Common myeloid progenitor, CD34-positive (primary cell): ENCODE data around the gene DPYSL4.
"Not testable (repeated sequence)": the region's sequence is repeated elsewhere in the genome, so short reads cannot be mapped to it uniquely, and the experiment has no call there.

Source experiments
- CTCF ChIA-PET: fragments of 350-600 bp; sonication (Branson Sonifier 250); formaldehyde crosslinking; loops from one replicate; lab custom pipeline; 2021; ENCODE audit warnings: antibody characterized with exemption; lab: Charles Lee
- POLR2A ChIA-PET: fragments of 350-600 bp; sonication (Branson Sonifier 250); formaldehyde crosslinking; loops from one replicate; lab custom pipeline; 2021; ENCODE audit warnings: antibody characterized with exemption; lab: Charles Lee
- DNase-seq, 3 donors: peaks; one replicate each; pipeline versions ENCODE4 v3.0.0 to v3.0.0-alpha.2; 2013
- H3K27ac ChIP-seq, 2 experiments: 1 replicate in 1 of 2; 2 replicates in 1 of 2; pipeline ENCODE4 v1.7.0; 2013; ENCODE audit warnings: inconsistent platforms in 2 of 2, low read length in 2 of 2, mild to moderate bottlenecking in 2 of 2, low read depth in 1 of 2, moderate library complexity in 1 of 2; ENCODE audit not compliant: severe bottlenecking in 2 of 2, insufficient read depth in 1 of 2, poor library complexity in 1 of 2
- H3K27me3 ChIP-seq, 5 experiments: replicated peaks in 2 of 5; 1 replicate in 3 of 5; 2 replicates in 2 of 5; pipeline versions ENCODE4 v1.6.1 to v1.7.0; 2013; ENCODE audit warnings: low read length in 4 of 5, mild to moderate bottlenecking in 2 of 5, moderate library complexity in 2 of 5, inconsistent platforms in 1 of 5; ENCODE audit not compliant: insufficient read depth in 5 of 5, control insufficient read depth in 4 of 5
- H3K36me3 ChIP-seq, 4 experiments: 1 replicate in 2 of 4; 2 replicates in 2 of 4; pipeline versions ENCODE4 v1.6.1 to v1.7.0; 2013; ENCODE audit warnings: low read length in 3 of 4, control low read depth in 1 of 4, mild to moderate bottlenecking in 1 of 4; ENCODE audit not compliant: control insufficient read depth in 4 of 4, insufficient read depth in 4 of 4
- H3K4me1 ChIP-seq, 4 experiments: 1 replicate in 3 of 4; 2 replicates in 1 of 4; pipeline versions ENCODE4 v1.6.1 to v1.7.1; 2013; ENCODE audit warnings: low read length in 3 of 4, mild to moderate bottlenecking in 3 of 4, control low read depth in 1 of 4, inconsistent platforms in 1 of 4, moderate library complexity in 1 of 4; ENCODE audit not compliant: control insufficient read depth in 4 of 4, insufficient read depth in 4 of 4; ENCODE audit errors: control extremely low read depth in 1 of 4
- H3K4me3 ChIP-seq, 7 experiments: 1 replicate in 4 of 7; 2 replicates in 3 of 7; pipeline versions ENCODE4 v1.5.1 to v1.7.0; 2013; ENCODE audit warnings: mild to moderate bottlenecking in 7 of 7, low read length in 6 of 7, moderate library complexity in 6 of 7, inconsistent platforms in 2 of 7, low read depth in 2 of 7, control low read depth in 1 of 7; ENCODE audit not compliant: insufficient read depth in 4 of 7, control insufficient read depth in 1 of 7; ENCODE audit errors: extremely low read depth in 1 of 7
- H3K9me3 ChIP-seq, 5 experiments: 1 replicate in 4 of 5; 2 replicates in 1 of 5; pipeline versions ENCODE4 v1.6.1 to v1.7.1; 2013; ENCODE audit warnings: low read length in 4 of 5, mild to moderate bottlenecking in 2 of 5, inconsistent platforms in 1 of 5, low read depth in 1 of 5, moderate library complexity in 1 of 5; ENCODE audit not compliant: control insufficient read depth in 4 of 5, insufficient read depth in 2 of 5; ENCODE audit errors: control extremely low read depth in 1 of 5
- WGBS: methylation state at CpG from one replicate; pipeline ENCODE4 v1.1.5; 2013; ENCODE audit not compliant: insufficient coverage; 5-methylcytosine and 5-hydroxymethylcytosine counted together

DPYSL4 gene

GRCh38 chr10:132160231-132160630 is 26.5 kb upstream of the DPYSL4 start:
- H3K36me3 ChIP-seq, H3K4me1 ChIP-seq, H3K4me3 ChIP-seq, DNase-seq, H3K9me3 ChIP-seq, H3K27ac ChIP-seq, POLR2A ChIA-PET, CTCF ChIA-PET: not testable (repeated sequence)
- H3K27me3 ChIP-seq, result peaks cover 0 to 26% (median 11%) of the 10 kb centered on the region in 5 experiments

DNA sequence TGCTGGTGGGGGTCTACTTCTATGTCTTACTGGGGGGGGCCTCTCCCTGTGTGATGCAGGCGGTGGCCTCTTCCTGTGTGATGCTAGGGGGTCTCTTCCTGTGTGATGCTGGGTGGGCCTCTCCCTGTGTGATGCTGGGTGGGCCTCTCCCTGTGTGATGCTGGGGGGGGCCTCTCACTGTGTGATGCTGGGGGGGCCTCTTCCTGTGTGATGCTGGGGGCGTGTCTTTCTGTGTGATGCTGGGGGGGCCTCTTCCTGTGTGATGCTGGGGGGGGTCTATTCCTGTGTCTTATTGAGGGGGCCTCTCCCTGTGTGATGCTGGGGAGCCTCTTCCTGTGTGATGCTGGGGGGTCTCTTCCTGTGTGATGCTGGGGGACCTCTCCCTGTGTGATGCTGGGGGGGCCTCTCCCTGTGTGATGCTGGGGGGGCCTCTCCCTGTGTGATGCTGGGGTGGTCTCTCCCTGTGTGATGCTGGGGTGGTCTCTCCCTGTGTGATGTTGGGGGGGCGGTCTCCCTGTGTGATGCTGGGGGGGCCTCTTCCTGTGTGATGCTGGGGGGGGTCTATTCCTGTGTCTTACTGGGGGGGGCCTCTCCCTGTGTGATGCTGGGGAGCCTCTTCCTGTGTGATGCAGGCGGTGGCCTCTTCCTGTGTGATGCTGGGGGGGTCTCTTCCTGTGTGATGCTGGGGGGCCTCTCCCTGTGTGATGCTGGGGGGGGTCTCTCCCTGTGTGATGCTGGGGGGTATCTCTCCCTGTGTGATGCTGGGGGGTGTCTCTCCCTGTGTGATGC is 25.7 kb upstream of the DPYSL4 start:
- no CpG with 5 or more reads among the region's 4 CpGs for WGBS
- H3K27ac ChIP-seq, H3K9me3 ChIP-seq, CTCF ChIA-PET, H3K4me3 ChIP-seq, H3K36me3 ChIP-seq, POLR2A ChIA-PET, H3K4me1 ChIP-seq, DNase-seq: not testable (repeated sequence)
- H3K27me3 ChIP-seq, result peaks cover 0 to 31% (median 11%) of the 10 kb centered on the region in 5 experiments

DNA sequence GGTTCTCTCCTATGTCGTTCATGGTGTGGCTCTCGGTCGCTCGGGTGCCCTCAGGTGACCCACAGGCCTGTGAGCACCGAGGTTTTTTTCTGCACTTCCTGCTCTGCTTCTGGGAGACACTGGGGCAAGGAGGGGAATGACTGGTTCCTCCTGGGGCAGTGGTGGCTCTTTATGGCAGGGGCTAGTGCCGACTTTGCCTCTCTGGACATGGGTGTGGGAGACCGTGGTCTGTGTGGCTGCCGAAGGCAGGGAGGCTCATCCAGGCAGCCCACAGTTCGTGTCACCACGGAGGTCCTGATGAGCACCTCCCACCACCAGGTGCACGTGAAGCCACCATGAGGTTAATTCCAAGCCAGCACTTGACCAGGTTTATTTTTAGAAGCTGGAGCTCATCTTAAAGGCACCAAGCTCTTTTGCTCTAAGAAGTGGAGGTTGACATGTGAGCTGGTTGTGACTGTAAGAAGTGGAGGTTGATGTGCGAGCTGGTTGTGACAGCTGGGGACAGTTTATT is 24.7 kb upstream of the DPYSL4 start:
- Histone ChIP-seq H3K4me1 (peaks cover 0 to 6% (median 4%) of the 10 kb centered on the region in 4 experiments), H3K36me3 (no peaks in the 10 kb centered on the region), H3K4me3 (no peak overlapping the region), H3K27ac (no peak overlapping the region), H3K27me3 (peaks cover 0 to 35% (median 11%) of the 10 kb centered on the region in 5 experiments), H3K9me3 (no peaks in the 10 kb centered on the region)
- ChIA-PET CTCF (interaction anchor here (1.0 to 1.4 kb wide), 2 partner anchors 17 to 19 kb away, joined by 3 read pairs; no protein-coding TSS in a partner anchor), POLR2A (no interaction called here)
- DNase-seq, result no peak
- 48% methylated on average over 10 of the region's 12 CpGs for WGBS

- DNase-seq, result no peak
- 57% methylated on average over 6 of the region's 10 CpGs for WGBS
- Histone ChIP-seq H3K36me3 (no peaks in the 10 kb centered on the region), H3K27me3 (peaks cover 0 to 35% (median 11%) of the 10 kb centered on the region in 5 experiments), H3K4me1 (peaks cover 0 to 6% (median 4%) of the 10 kb centered on the region in 4 experiments), H3K27ac (no peak overlapping the region), H3K9me3 (no peaks in the 10 kb centered on the region), H3K4me3 (no peak overlapping the region)
- ChIA-PET CTCF (interaction anchor here (1.0 to 1.4 kb wide), 2 partner anchors 16 to 19 kb away, joined by 3 read pairs; no protein-coding TSS in a partner anchor), POLR2A (no interaction called here)
Measured at GRCh38 chr10:132162590-132163277, 24.0 kb upstream of the DPYSL4 start.

DNA sequence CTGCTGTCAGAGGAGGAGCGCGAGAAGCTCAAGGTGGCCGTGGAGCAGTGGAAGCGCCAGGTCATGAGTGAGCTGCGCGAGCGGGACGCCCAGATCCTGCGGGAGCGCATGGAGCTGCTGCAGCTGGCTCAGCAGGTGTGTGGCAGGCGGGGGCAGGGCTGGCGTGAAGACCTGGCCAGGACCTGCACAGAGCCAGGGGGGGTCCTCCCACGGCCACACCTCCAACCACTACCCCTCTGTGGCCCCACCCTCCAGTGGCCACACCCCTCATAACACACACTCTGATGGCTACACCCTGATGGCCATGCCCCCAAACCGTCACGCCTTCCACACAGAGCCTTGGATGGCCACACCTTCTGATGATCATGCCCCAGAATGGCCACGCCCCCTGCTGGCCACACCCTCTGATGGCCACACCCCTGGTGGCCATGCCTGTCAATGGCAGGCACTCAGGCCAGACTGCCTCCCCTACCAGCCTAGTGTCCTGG is 23.4 kb upstream of the DPYSL4 start:
- ChIA-PET POLR2A (no interaction called here), CTCF (interaction anchor here (1.0 to 1.4 kb wide), 2 partner anchors 16 to 20 kb away, joined by 3 read pairs; no protein-coding TSS in a partner anchor)
- H3K4me3 ChIP-seq, result no peak overlapping the region
- no peaks in the 10 kb centered on the region for H3K36me3 ChIP-seq
- H3K27ac ChIP-seq, result no peak overlapping the region
- 40% methylated on average over 11 of the region's 16 CpGs for WGBS
- DNase-seq, result peak in 2 of 3 donors; percentile 45 to 63
- peaks cover 0 to 35% (median 11%) of the 10 kb centered on the region in 5 experiments for H3K27me3 ChIP-seq
- peaks cover 0 to 6% (median 4%) of the 10 kb centered on the region in 4 experiments for H3K4me1 ChIP-seq
- H3K9me3 ChIP-seq, result no peaks in the 10 kb centered on the region

DNA sequence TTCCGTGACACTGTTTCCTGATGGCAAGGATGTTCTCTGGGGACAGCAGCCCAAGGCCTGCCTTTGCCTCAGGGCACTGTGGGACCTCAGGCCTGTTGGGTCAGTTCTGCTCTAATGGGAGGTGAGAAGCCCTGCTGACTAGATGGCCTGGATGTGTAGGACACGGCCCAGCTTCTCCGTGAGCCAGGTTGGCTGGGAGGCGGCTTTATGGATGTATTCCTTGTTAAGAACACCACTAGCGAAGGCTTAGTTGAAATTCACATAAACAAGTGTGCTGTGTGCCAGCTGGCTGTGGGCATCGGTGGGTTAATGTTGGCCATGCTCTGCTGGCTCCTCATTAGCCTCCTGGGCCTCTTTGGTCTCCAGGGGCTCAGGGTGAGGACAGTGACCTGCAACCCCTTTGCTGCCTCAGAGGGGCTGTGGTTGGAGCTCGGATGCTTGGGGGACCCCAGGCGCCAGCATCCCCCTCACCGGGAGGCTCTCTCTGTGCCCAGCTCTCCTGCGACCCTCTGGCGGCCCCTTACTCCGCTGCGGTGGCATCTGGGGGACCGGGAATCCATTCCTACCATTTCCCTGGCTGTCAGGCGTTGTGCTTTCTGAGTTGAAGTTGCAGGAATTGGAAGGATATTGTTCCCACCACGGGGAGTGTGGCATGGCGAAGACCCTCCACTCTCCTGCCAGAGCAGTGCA is 22.8 kb upstream of the DPYSL4 start:
- Histone ChIP-seq H3K36me3 (no peaks in the 10 kb centered on the region), H3K4me3 (no peak overlapping the region), H3K27ac (no peak overlapping the region), H3K4me1 (peaks cover 0 to 6% (median 4%) of the 10 kb centered on the region in 4 experiments), H3K9me3 (no peaks in the 10 kb centered on the region), H3K27me3 (peaks cover 0 to 37% (median 11%) of the 10 kb centered on the region in 5 experiments)
- 74% methylated on average over 11 of the region's 17 CpGs for WGBS
- CTCF ChIA-PET, result no interaction called here
- POLR2A ChIA-PET, result no interaction called here
- no peak for DNase-seq
